HG02798 (cell line): ENCODE data around the gene JUND.

Source experiments
- ATAC-seq: cut with Tn5 transposase; IDR thresholded peaks from one replicate; pipeline ENCODE4 v1.9.1; 2021; ENCODE audit warnings: mild to moderate bottlenecking; ENCODE audit not compliant: unreplicated experiment, poor library complexity

Gene JUND

GRCh38 chr19:18291590-18292461 is 10.4 kb upstream of the JUND start:
- peak; percentile 62 for ATAC-seq

- ATAC-seq, result no peak
Measured at GRCh38 chr19:18291019-18291524, 9.7 kb upstream of the JUND start.

DNA sequence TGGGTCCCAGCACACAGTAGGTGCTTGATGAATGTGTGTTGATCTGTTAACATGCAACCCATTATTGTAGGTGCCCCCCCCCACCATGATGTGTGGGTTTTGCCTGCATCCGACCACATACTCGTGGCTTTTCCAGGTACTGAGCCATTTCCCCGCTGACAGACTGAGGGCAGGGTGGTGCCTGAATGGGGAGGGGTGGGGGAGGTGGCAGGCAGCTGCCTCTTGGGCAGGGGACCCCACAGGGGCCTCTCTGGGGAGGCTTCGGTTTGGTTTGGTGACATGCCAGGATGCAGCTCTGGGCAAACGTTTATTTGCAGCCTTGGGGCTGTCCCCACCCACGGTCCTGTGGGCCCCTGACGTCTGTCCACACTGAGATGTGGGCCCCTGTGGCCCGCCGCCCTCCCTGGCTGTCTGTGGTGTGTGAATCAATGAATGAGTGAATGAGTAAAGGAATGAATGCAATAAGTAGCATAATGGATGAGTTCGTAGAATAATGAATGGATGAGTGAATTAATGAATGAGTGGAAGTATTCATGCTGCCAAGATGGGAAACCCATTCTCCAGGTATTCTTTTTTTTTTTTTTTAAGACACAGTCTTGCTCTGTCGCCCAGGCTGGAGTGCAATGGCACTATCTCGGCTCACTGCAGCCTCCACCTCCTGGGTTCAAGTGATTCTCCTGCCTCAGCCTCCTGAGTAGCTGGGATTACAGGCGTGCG is 9.0 kb upstream of the JUND start:
- peak; percentile 41 for ATAC-seq

- ATAC-seq, result no peak
Measured at GRCh38 chr19:18289471-18290301, 8.3 kb upstream of the JUND start.

DNA sequence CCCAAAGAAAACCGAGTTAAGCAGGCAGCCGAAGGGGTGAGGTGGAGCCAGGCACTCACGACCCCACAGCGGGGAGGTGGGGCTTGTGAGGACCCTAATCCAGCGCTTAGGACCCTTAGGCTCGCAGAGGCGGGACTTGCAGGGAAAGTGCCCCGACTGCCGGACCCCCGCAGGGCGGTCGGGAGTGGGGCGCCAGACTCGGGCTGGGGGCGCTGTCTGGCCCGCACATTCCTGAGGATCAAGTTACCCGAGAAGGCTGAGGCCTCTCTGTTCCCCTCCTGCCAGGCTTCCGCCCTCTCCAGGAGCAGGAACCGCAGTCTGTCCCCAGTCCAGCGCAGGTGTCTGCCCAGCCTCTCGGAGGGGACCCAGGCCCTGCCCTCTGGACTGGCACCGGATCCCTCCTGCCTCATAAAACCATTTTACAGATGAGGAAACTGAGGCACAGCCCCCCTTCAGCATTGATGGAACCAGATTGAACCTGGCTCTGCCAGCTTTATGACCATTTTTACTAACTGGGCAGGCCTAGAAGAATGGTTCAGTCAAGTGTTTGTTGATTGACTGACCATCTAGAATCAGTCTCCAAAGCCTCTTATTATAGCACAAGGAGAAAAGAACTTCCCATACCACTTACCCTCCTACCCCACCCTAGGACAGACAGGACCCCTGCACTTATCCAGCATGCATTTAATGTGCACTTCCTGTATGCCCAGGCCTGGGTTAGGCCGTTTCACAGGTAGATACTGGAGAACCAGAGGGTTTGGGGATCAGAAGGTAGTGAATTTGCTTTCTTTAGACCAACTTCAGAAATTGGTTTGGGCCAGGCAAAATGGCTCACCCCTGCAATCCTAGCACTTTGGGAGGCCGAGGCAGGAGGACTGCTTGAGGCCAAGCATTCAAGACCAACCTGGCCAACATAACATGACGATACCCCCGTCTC is 6.7 kb upstream of the JUND start:
- ATAC-seq, result no peak

GRCh38 chr19:18286973-18287635 is 5.7 kb upstream of the JUND start:
- no peak for ATAC-seq

DNA sequence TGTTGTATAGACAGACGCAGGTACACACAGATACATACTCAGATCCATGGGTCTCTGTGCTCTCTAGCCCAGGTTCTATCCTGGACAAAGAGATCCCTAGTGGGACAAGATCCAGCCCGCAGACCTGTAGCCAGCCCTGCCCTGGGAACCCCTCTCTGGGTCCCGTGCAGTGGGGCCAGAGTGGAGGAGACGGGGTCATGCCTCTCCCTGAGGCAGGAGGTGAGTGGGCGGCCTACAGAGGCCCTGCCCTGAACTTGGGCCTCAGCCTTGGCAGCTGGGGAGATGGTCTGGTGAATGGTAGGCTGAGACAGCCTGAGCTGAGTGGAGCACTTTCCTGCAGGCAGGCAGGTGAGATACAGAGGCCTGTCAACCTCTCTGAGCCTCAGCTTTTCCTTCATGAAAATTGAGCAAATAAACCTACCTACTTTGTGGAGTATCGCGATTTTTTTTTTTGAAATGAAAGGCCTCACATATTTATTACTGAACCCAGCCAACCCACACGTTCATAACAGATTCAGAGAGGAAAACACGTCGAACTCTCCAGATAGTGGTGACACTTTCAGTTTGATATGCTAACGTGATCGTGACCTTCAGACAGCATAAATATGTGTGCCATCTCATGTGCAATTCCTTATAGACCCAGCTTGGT is 3.4 kb upstream of the JUND start:
- no peak for ATAC-seq

DNA sequence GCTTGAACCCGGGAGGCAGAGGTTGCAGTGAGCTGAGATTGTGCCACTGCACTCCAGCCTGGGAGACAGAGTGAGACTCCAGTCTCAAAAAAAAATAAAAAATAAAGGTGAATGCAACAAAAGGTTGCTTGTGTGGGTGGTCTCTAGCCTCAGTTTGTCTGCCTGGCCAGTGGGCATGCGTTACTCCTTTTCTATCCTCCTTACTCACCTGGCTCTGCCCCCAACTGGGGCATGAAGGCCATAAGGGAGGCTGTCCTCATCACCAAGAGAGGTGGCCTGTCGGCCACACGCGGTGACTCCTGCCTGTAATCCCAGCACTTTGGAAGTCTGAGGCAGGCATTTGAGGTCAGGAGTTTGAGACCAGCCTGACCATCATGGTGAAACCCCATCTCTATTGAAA is 1.9 kb upstream of the JUND start:
- ATAC-seq, result no peak

DNA sequence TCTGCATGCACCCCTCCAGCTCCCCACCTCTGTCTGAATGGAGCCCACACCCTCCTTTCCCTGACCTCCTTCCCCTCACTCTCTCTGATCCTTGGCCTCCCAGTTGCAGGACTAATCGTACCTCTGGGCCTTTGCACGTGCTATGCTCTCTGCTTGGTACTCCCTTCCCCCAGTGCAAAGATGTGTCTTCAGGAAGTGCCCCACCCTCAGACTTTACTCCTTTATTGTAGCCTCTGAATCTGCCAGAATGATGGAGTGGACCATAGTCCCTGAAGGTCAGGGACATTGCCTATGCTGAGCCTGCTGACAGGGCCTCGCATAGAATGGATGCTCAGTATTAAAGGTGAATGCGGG is 1.3 kb upstream of the JUND start:
- no peak for ATAC-seq

- ATAC-seq, result no peak
Measured at GRCh38 chr19:18282021-18282787, 782 bp upstream of the JUND start.

- peak; percentile 19 for ATAC-seq
Measured at GRCh38 chr19:18280247-18281081, 958 bp downstream of the JUND start.

- peak; percentile 20 for ATAC-seq
Measured at GRCh38 chr19:18279516-18280246, 1.7 kb downstream of the JUND start.

GRCh38 chr19:18279266-18279515 is 2.2 kb downstream of the JUND start:
- ATAC-seq, result no peak

DNA sequence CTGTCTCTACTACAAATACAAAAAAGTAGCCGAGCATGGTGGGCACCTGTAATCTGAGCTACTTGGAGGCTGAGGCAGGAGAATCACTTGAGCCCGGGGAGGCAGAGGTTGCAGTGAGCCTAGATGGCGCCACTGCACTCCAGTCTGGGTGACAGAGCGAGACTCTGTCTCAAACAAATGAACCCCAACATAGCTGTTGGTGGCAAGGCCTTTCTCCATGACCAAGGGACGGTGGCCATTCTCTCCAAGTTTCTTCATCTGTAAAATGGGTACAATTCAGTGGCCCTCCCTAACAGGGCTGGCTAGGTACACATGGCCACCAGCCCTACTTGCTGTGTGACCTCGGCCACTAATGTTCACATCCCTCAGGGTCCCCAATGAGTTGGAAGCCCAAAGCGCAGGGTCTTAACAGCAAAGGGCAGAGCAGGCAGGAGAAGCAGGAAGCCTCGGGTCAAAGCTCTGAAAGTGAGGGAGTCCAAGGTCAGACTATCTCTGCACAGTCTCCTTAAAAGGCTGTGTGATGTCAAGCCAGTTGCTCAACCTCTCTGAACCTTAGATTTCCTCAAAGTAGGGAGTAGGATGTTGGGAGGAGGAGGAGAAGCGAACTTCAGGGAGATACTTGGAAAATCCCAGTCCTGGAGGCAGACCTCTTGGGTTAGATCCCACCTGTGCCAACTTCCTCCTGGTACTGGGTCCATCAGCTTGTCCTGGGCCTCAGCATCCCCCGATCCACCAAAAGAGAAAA is 2.7 kb downstream of the JUND start:
- no peak for ATAC-seq

GRCh38 chr19:18274781-18275356 is 6.6 kb downstream of the JUND start:
- no peak for ATAC-seq
